HepG2 (cell line): ENCODE results near the gene CACNA1I. TPM values are rescaled to one million over a fixed set of nuclear protein-coding genes. Genes with fewer than 3 reads are reported as not detected.
A peak's percentile ranks its signal among the peaks of the same experiment; 100 is the strongest.

Experiments used
- ATAC-seq: fragments of 200-7000 bp; cut with Tn5 transposase; 3 replicates; pipeline ENCODE4 v1.9.1; 2020; ENCODE audit warnings: mild to moderate bottlenecking, moderate library complexity
- BruUV-seq: library from RNA; stranded (reverse); fragments of 400-500 nt; replicated peaks from 2 replicates; lab custom pipeline; 2021; lab: Mats Ljungman, UMichigan
- CTCF ChIA-PET: fragments of 300-600 bp; formaldehyde crosslinking; extraction: SDS; loops from one replicate; lab custom pipeline; 2021; ENCODE audit warnings: low total read pairs, inconsistent platforms, low intra/inter-chr PET ratio; lab: Yijun Ruan, JAX
- POLR2A ChIA-PET: fragments of 350-600 bp; sonication (Branson Sonifier 250); formaldehyde crosslinking; loops from one replicate; lab custom pipeline; 2020; ENCODE audit warnings: antibody characterized with exemption, inconsistent platforms; lab: Yijun Ruan, JAX
- DNase-seq: peaks from one replicate; pipeline ENCODE4 v3.0.0-alpha.2; 2015; ENCODE audit warnings: low spot score
- FAIRE-seq: peaks from 3 replicates; lab custom pipeline; 2011; peaks lifted over from hg19 to GRCh38; lab: Jason Lieb, UNC
- H2AFZ ChIP-seq: one replicate; pipeline ENCODE4 v1.6.1; 2011; ENCODE audit warnings: low read length, inconsistent platforms
- H3K27ac ChIP-seq: fragments of 300-600 bp; 3 replicates; pipeline ENCODE4 v1.8.0; 2011; ENCODE audit warnings: mixed run types, mild to moderate bottlenecking, mixed read lengths, low read length, inconsistent platforms; ENCODE audit not compliant: insufficient read depth; ENCODE audit errors: extremely low read length
- H3K27me3 ChIP-seq, 2 experiments: fragments of 200-600 bp in 1 of 2; 2 replicates in 1 of 2; 3 replicates in 1 of 2; pipeline versions ENCODE4 v1.6.0 to v1.8.0; 2011; ENCODE audit warnings: low read length in 2 of 2, mild to moderate bottlenecking in 2 of 2, moderate library complexity in 2 of 2, inconsistent platforms in 1 of 2; ENCODE audit not compliant: insufficient read depth in 2 of 2, control insufficient read depth in 1 of 2
- H3K36me3 ChIP-seq, 2 experiments: fragments of 200-600 bp in 1 of 2; replicated peaks in 1 of 2; 2 replicates in 1 of 2; 3 replicates in 1 of 2; pipeline versions ENCODE4 v1.5.1 to v1.8.0; 2011; ENCODE audit warnings: low read length in 2 of 2, inconsistent platforms in 1 of 2; ENCODE audit not compliant: insufficient read depth in 2 of 2, control insufficient read depth in 1 of 2
- H3K4me1 ChIP-seq: 2 replicates; pipeline ENCODE4 v1.5.1; 2012; ENCODE audit warnings: low read length, inconsistent platforms; ENCODE audit not compliant: insufficient read depth
- H3K4me2 ChIP-seq: 2 replicates; pipeline ENCODE4 v1.6.0; 2011; ENCODE audit warnings: low read depth, low read length, inconsistent platforms
- H3K4me3 ChIP-seq, 3 experiments: fragments of 200-600 bp in 1 of 3; sonication (generic), shearing (Covaris generic) in 1 of 3; replicated peaks in 1 of 3; 2 replicates each; pipeline ENCODE4 v1.5.1; 2011 to 2016; ENCODE audit warnings: low read length in 3 of 3, inconsistent platforms in 2 of 3, low read depth in 2 of 3, mild to moderate bottlenecking in 2 of 3, control low read depth in 1 of 3, mixed read lengths in 1 of 3; ENCODE audit not compliant: insufficient read depth in 1 of 3
- H3K79me2 ChIP-seq: one replicate; pipeline ENCODE4 v1.6.1; 2011; ENCODE audit warnings: low read length, inconsistent platforms; ENCODE audit not compliant: insufficient read depth
- H3K9ac ChIP-seq: 2 replicates; pipeline ENCODE4 v1.6.0; 2011; ENCODE audit warnings: mild to moderate bottlenecking, low read depth, low read length, inconsistent platforms; ENCODE audit not compliant: insufficient read depth
- H3K9me3 ChIP-seq: 2 replicates; pipeline ENCODE4 v1.5.1; 2012; ENCODE audit warnings: mild to moderate bottlenecking, low read length
- H4K20me1 ChIP-seq: 2 replicates; pipeline ENCODE4 v1.6.0; 2011; ENCODE audit warnings: inconsistent platforms, mild to moderate bottlenecking, low read length, moderate library complexity; ENCODE audit not compliant: insufficient read depth
- EEA1 ChIP-seq: sonication (generic); formaldehyde crosslinking; IDR thresholded peaks from 2 replicates; pipeline ENCODE4 v1.5.1; 2020; ENCODE audit warnings: mild to moderate bottlenecking, missing genetic modification reagents, borderline replicate concordance
- HMG20B ChIP-seq: conservative IDR thresholded peaks from 2 replicates; pipeline ENCODE4 v1.6.1; 2016; ENCODE audit warnings: missing genetic modification reagents, missing compliant biosample characterization
- RBM22 ChIP-seq: fragments of 200-400 bp; formaldehyde crosslinking; optimal IDR thresholded peaks from 2 replicates; pipeline ENCODE3; 2017; ENCODE audit warnings: mild to moderate bottlenecking, low read length, moderate library complexity
- REL ChIP-seq: sonication (generic); formaldehyde crosslinking; conservative IDR thresholded peaks from 2 replicates; pipeline ENCODE4 v1.8.0; 2022; ENCODE audit warnings: mild to moderate bottlenecking, missing genetic modification reagents, moderate library complexity
- SCMH1 ChIP-seq: sonication (generic); formaldehyde crosslinking; IDR thresholded peaks from 2 replicates; pipeline ENCODE4 v1.9.0; 2021; ENCODE audit warnings: missing genetic modification reagents, mild to moderate bottlenecking, borderline replicate concordance
- TBX3 ChIP-seq: fragments of 450-650 bp; IDR thresholded peaks from 2 replicates; pipeline ENCODE4 v1.6.1; 2017; ENCODE audit warnings: antibody characterized with exemption, mild to moderate bottlenecking, inconsistent platforms, borderline replicate concordance
- U2AF1 ChIP-seq: fragments of 200-400 bp; formaldehyde crosslinking; optimal IDR thresholded peaks from 2 replicates; pipeline ENCODE3; 2017; ENCODE audit warnings: mild to moderate bottlenecking, low read depth, low read length
- ZNF768 ChIP-seq: sonication (generic); formaldehyde crosslinking; IDR thresholded peaks from 2 replicates; pipeline ENCODE4 v1.4.0; 2020; ENCODE audit warnings: missing genetic modification reagents
- WGBS: methylation state at CpG from one replicate; pipeline ENCODE4 v1.1.6; 2017; ENCODE audit warnings: low lambda C conversion rate; 5-methylcytosine and 5-hydroxymethylcytosine counted together
- in situ Hi-C: cut with HindIII; loops from 2 replicates; pipeline ENCODE4 v1.10.0; 2017; ENCODE audit warnings: low pct_unique_long_range_greater_than_20kb; ENCODE audit not compliant: extremely low pct_ligation_motif_present
- intact Hi-C: fragments of 100-400 bp; cut with micrococcal nuclease; formaldehyde crosslinking; loops from one replicate; pipeline ENCODE4 v1.10.0; 2022; ENCODE audit not compliant: unreplicated experiment
- polyA plus RNA-seq, 8 experiments: library from polyadenylated mRNA; depleted of rRNA in 3 of 8; stranded (reverse) in 7 of 8; unstranded in 1 of 8; fragments of >200 nt; fragmentation: Illumina TruSeq in 4 of 8; extraction: Trizol in 4 of 8; gene quantifications; 2 replicates each; pipeline versions ENCODE4 v1.2.1 to v1.2.3, GENCODE V29; 2011 to 2016; ENCODE audit warnings: low read depth in 4 of 8, missing spikeins in 1 of 8, mixed read lengths in 1 of 8; ENCODE audit not compliant: insufficient read depth in 1 of 8
- total RNA-seq, 5 experiments: library from RNA; depleted of rRNA; stranded (reverse); fragments of >200 nt; fragmentation: Illumina TruSeq; extraction: Trizol; gene quantifications; 2 replicates each; pipeline ENCODE4 v1.2.3, GENCODE V29; 2016; ENCODE audit warnings: low read depth in 1 of 5
- TF ChIP-seq, protein P1 (sequence below): sonication (generic); formaldehyde crosslinking; IDR thresholded peaks from 2 replicates; pipeline ENCODE4 v1.5.0; 2020; ENCODE audit warnings: mild to moderate bottlenecking, missing genetic modification reagents

Gene CACNA1I
- total and polyA plus RNA-seq, 2 of the 13 experiments (the other 11 are each of a cell fraction or from before 2014, with no cell fraction given) = not detected

DNA sequence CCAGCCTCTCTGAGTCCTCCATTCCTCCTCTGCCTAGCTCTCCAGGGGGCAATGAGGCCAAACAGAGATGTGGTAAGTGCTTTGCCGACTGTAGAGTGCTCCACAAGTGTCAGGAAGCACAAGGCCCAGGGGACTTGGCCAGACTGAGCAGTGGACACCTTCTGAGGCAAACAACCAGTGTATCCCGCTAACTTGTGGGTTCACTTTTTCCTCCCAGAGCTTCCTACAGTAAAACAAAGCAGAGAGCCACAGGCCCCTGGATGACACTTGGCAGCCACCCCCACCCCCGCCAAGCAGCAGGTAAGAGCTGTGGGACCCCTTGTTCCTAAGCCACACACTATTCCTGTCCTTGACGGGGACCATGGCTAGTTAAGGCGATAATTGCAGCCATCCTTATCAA is 160.9 kb downstream of the CACNA1I start:
- DNase-seq = no peak
- WGBS = 40% methylated on average over 3 of the region's 5 CpGs
- in situ Hi-C loops (no loop called here), intact Hi-C loops (no loop called here)
- Histone ChIP-seq H3K27ac (no peak overlapping the region), H3K4me2 (no peak overlapping the region), H3K4me1 (no peaks in the 10 kb centered on the region), H3K36me3 (no peaks in the 10 kb centered on the region), H3K79me2 (no peaks in the 10 kb centered on the region), H4K20me1 (no peaks in the 10 kb centered on the region), H2AFZ (no peak overlapping the region), H3K27me3 (peaks cover 8 to 54% of the 10 kb centered on the region in 2 experiments; a peak in 4 of 5 replicates), H3K9me3 (no peaks in the 10 kb centered on the region), H3K9ac (no peak overlapping the region), H3K4me3 (no peak overlapping the region)
- POLR2A ChIA-PET = no interaction called here
- TF ChIP-seq RBM22 (no peak), TBX3 (no peak), EEA1 (CRISPR knock-in tag) (no peak), SCMH1 (CRISPR knock-in tag) (no peak), U2AF1 (no peak), ZNF768 (peak; percentile 76), HMG20B (CRISPR knock-in tag) (no peak), REL (CRISPR knock-in tag) (no peak)
- TF ChIP-seq, protein P1, sequence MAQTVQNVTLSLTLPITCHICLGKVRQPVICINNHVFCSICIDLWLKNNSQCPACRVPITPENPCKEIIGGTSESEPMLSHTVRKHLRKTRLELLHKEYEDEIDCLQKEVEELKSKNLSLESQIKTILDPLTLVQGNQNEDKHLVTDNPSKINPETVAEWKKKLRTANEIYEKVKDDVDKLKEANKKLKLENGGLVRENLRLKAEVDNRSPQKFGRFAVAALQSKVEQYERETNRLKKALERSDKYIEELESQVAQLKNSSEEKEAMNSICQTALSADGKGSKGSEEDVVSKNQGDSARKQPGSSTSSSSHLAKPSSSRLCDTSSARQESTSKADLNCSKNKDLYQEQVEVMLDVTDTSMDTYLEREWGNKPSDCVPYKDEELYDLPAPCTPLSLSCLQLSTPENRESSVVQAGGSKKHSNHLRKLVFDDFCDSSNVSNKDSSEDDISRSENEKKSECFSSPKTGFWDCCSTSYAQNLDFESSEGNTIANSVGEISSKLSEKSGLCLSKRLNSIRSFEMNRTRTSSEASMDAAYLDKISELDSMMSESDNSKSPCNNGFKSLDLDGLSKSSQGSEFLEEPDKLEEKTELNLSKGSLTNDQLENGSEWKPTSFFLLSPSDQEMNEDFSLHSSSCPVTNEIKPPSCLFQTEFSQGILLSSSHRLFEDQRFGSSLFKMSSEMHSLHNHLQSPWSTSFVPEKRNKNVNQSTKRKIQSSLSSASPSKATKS (CRISPR knock-in tag) = no peak
- no peak for ATAC-seq
- no TSS peak for BruUV-seq
- CTCF ChIA-PET = no interaction called here
- no peak for FAIRE-seq
